Peyer's patch (tissue), 4 donors: Measurements from ENCODE around the gene PTPN12.

Experiments
- CTCF ChIP-seq, 6 experiments: fragments of 450-650 bp in 4 of 6; fragments of 200-600 bp in 2 of 6; sonication (generic) in 1 of 6; IDR thresholded peaks; one replicate each; pipeline ENCODE4 v1.5.1; 2017 to 2019; ENCODE audit warnings: antibody characterized with exemption in 6 of 6, mild to moderate bottlenecking in 3 of 6, moderate library complexity in 1 of 6
- POLR2A ChIP-seq, 2 donors: fragments of 450-650 bp; IDR thresholded peaks; one replicate each; pipeline ENCODE4 v1.5.1; 2017; ENCODE audit warnings: antibody characterized with exemption in 2 of 2, mild to moderate bottlenecking in 2 of 2, moderate library complexity in 2 of 2

- TF ChIP-seq CTCF (IDR thresholded peaks at IDR 0.05) (no peak), POLR2A (IDR thresholded peaks at IDR 0.05) (no peak)
Observed at GRCh38 chr7:77570330-77571011, 33.4 kb downstream of the PTPN12 start.
